Measurements from ENCODE around the gene SNRPA.

Gene SNRPA

DNA sequence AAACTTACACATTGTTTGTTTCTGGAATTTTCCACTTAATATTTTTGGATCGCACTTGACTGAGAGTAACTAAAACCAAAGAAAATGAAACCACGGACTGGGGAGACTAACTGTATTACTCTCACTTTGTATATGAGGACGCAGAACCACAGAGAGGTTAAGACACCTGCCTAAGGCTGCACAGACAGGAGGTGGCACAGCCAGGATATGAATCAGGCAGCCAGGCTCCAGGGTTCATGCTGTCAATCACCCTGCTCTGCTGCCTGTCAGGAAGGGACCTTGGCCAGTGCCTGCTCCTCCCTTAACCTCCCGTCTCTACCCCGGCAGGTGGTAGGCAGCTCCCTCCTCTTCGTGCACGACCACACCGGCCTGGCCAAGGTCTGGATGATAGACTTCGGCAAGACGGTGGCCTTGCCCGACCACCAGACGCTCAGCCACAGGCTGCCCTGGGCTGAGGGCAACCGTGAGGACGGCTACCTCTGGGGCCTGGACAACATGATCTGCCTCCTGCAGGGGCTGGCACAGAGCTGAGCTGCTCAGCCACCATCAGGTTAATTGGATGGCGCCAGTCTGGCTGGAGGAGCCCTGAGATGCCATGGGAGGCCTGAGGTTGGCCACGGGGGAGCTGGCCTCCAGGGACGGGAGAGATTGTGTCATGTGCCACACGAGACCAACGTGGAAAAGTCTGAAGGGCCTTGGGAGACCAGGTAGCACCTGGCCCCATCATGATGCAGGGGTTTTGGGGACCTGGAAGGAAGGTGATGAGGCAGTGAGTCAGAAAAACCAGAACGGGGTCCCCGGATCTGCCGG is 11.8 kb upstream of the SNRPA start:
- ChIA-PET POLR2A (no interaction called here), CTCF (no interaction called here)
- no peak for DNase-seq (ENCODE audit: extremely low spot score)
- TF ChIP-seq CTCF (IDR thresholded peaks at IDR 0.05; ENCODE audit: control extremely low read depth, extremely low read depth, low read depth, missing control alignments) = no peak

GRCh38 chr19:40739871-40740703 is 10.9 kb upstream of the SNRPA start:
- CTCF ChIA-PET = interaction anchor here (1.2 kb wide), 1 partner anchor 80 kb away, joined by 3 read pairs; no protein-coding TSS in a partner anchor
- no peak for DNase-seq (ENCODE audit: extremely low spot score)
- TF ChIP-seq CTCF (IDR thresholded peaks at IDR 0.05; ENCODE audit: control extremely low read depth, extremely low read depth, low read depth, missing control alignments) = no peak
- POLR2A ChIA-PET = interaction anchor here (0.5 to 1.2 kb wide), 2 partner anchors 10 to 74 kb away, joined by 3 to 4 read pairs; partner anchors contain the start of gene ACTMAP

- ChIA-PET CTCF (interaction anchor here (1.2 kb wide), 1 partner anchor 80 kb away, joined by 3 read pairs; no protein-coding TSS in a partner anchor), POLR2A (interaction anchor here (1.2 kb wide), 1 partner anchor 10 kb away, joined by 3 read pairs; the partner anchor contains the start of gene ACTMAP)
- TF ChIP-seq CTCF (IDR thresholded peaks at IDR 0.05; ENCODE audit: control extremely low read depth, extremely low read depth, low read depth, missing control alignments) = no peak
- no peak for DNase-seq (ENCODE audit: extremely low spot score)
These were observed 10.3 kb upstream of the SNRPA start for GRCh38 chr19:40740747-40741146.

GRCh38 chr19:40741527-40742390 is 9.2 kb upstream of the SNRPA start:
- ChIA-PET POLR2A (interaction anchor here (0.6 to 1.5 kb wide), 2 partner anchors 12 to 25 kb away, joined by 3 to 9 read pairs; partner anchors contain the start of genes COQ8B and ITPKC), CTCF (interaction anchor here (1.4 to 2.2 kb wide), 5 partner anchors 8 to 107 kb away, joined by 4 to 10 read pairs (median 5); partner anchors contain the start of gene RAB4B)
- TF ChIP-seq CTCF (IDR thresholded peaks at IDR 0.05; ENCODE audit: control extremely low read depth, extremely low read depth, low read depth, missing control alignments) = no peak
- no peak for DNase-seq (ENCODE audit: extremely low spot score)

DNA sequence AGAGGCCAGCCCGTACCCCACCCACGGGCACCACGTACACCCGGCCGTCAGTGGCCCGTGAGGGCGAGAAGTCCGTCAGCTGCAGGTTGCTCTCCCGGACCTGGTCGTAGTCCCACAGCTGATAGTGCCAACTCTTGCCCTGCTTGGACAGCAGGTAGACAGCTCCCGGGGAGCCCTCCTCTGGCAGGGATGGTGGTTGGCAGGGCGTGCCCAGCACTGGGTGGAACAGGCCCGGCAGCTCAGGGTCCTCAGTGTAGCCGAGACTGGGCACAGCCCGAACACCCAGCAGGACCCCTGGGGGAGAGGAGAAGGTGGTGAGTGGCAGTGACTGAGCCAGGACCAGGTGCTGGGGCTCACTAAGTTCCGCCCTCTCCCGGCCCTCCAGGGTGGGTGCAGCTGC is 8.5 kb upstream of the SNRPA start:
- TF ChIP-seq CTCF (IDR thresholded peaks at IDR 0.05; ENCODE audit: control extremely low read depth, extremely low read depth, low read depth, missing control alignments) = no peak
- CTCF ChIA-PET = interaction anchor here (1.4 to 2.2 kb wide), 5 partner anchors 9 to 108 kb away, joined by 4 to 10 read pairs (median 5); partner anchors contain the start of gene RAB4B
- no peak for DNase-seq (ENCODE audit: extremely low spot score)
- POLR2A ChIA-PET = interaction anchor here (0.6 to 1.5 kb wide), 2 partner anchors 11 to 26 kb away, joined by 3 to 9 read pairs; partner anchors contain the start of genes COQ8B and ITPKC

Measured in GM10248 (cell line).